OCI-LY1 (cell line): ENCODE measurements around the gene TRAPPC14.

ENCODE experiments used
- H2AFZ ChIP-seq: fragments of 200-600 bp; sonication (generic), shearing (Covaris generic); 2 replicates; pipeline ENCODE4 v1.6.0; 2014; ENCODE audit warnings: antibody characterized with exemption, mild to moderate bottlenecking, low read length
- H3F3A ChIP-seq: fragments of 200-600 bp; sonication (generic), shearing (Covaris generic); 2 replicates; pipeline ENCODE4 v1.6.0; 2014; ENCODE audit warnings: mild to moderate bottlenecking, antibody characterized with exemption, low read length, moderate library complexity; ENCODE audit not compliant: insufficient read depth
- H3K27ac ChIP-seq: fragments of 200-600 bp; sonication (generic); 2 replicates; pipeline ENCODE4 v1.5.1; 2014; ENCODE audit warnings: low read length, mixed run types, mild to moderate bottlenecking, low read depth; ENCODE audit not compliant: poor library complexity, severe bottlenecking
- H3K27me3 ChIP-seq: fragments of 200-600 bp; sonication (generic); 2 replicates; pipeline ENCODE4 v1.6.0; 2014; ENCODE audit warnings: antibody characterized with exemption, mild to moderate bottlenecking, low read length, moderate library complexity; ENCODE audit not compliant: insufficient read depth
- H3K36me3 ChIP-seq: fragments of 200-600 bp; sonication (generic); 2 replicates; pipeline ENCODE4 v1.6.1; 2014; ENCODE audit warnings: mild to moderate bottlenecking, antibody characterized with exemption, low read length, moderate library complexity, mixed read lengths; ENCODE audit not compliant: insufficient read depth
- H3K4me1 ChIP-seq: fragments of 200-600 bp; sonication (generic); 2 replicates; pipeline ENCODE4 v1.5.1; 2014; ENCODE audit warnings: mild to moderate bottlenecking, low read length, moderate library complexity; ENCODE audit not compliant: insufficient read depth, severe bottlenecking
- H3K4me2 ChIP-seq: fragments of 200-600 bp; sonication (generic), shearing (Covaris generic); 2 replicates; pipeline ENCODE4 v1.6.1; 2014; ENCODE audit warnings: low read length
- H3K4me3 ChIP-seq: fragments of 200-600 bp; sonication (generic); 2 replicates; pipeline ENCODE4 v1.5.1; 2014; ENCODE audit warnings: low read length, low read depth, mild to moderate bottlenecking, mixed read lengths; ENCODE audit not compliant: poor library complexity, severe bottlenecking
- H3K79me2 ChIP-seq: fragments of 200-600 bp; shearing (Covaris generic); 2 replicates; pipeline ENCODE4 v1.6.1; 2016; ENCODE audit warnings: mixed run types, low read length, mixed read lengths; ENCODE audit not compliant: insufficient read depth
- H3K9ac ChIP-seq: fragments of 200-600 bp; sonication (generic), shearing (Covaris generic); 2 replicates; pipeline ENCODE4 v1.6.1; 2014; ENCODE audit warnings: mild to moderate bottlenecking, low read length, mixed read lengths
- H3K9me2 ChIP-seq: fragments of 200-600 bp; sonication (generic), shearing (Covaris generic); 2 replicates; pipeline ENCODE4 v1.6.1; 2014; ENCODE audit warnings: low read depth, mild to moderate bottlenecking, low read length, mixed read lengths
- H3K9me3 ChIP-seq: fragments of 200-600 bp; shearing (Covaris generic); 2 replicates; pipeline ENCODE4 v1.6.1; 2014; ENCODE audit warnings: low read length, mixed read lengths
- H4K20me1 ChIP-seq: fragments of 200-600 bp; sonication (generic), shearing (Covaris generic); 2 replicates; pipeline ENCODE4 v1.6.0; 2016; ENCODE audit warnings: mild to moderate bottlenecking, low read length; ENCODE audit not compliant: insufficient read depth
- EZH2 ChIP-seq: fragments of 200-600 bp; sonication (generic), shearing (Covaris generic); IDR thresholded peaks from 2 replicates; pipeline ENCODE4 v1.8.0; 2017; ENCODE audit warnings: borderline replicate concordance, mixed run types, mild to moderate bottlenecking, antibody characterized with exemption, low read length, moderate library complexity, mixed read lengths
- TF ChIP-seq, protein P1 (sequence below): fragments of 200-600 bp; sonication (generic), shearing (Covaris generic); IDR thresholded peaks from 2 replicates; pipeline ENCODE4 v1.5.1; 2017; ENCODE audit warnings: mild to moderate bottlenecking, antibody characterized with exemption, low read length, moderate library complexity, mixed read lengths

The TRAPPC14 gene

DNA sequence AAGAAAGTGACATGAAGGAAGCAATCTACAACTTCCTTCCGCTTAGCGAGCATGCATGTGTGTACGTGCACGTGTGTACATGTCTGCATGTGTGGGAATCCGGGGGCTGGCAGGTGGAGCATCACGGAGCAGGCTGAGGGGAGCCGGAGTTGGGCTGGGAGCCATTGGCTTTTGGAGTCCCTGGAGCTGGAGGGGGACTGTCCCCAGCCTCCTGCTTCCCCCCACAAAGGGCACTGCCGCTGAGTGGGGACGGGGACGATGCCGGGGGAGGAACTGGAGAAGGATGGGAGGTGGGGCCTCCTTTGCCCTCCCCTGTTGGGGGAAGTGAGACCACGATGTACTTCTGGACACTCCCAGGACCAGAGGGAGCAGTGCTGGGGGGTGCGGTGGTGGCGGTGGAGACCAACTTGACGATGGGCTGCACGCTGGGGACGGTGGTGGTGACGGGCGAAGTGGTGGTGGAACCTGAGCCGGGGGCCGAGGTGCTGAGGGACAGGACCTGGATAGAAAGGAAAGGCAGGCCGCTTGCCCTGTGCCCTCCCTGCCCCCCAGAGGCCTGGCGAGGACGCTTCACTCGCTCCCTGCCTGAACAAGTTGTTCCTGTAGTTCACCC is 51.3 kb downstream of the TRAPPC14 start:
- Histone ChIP-seq H3K9me3 (no peaks in the 10 kb centered on the region), H3K4me3 (no peak overlapping the region), H3K9me2 (no peaks in the 10 kb centered on the region), H3K27ac (no peak overlapping the region), H2AFZ (no peak overlapping the region), H3K4me1 (peaks cover 16% of the 10 kb centered on the region), H3K4me2 (no peak overlapping the region), H3K9ac (no peak overlapping the region), H3K79me2 (no peaks in the 10 kb centered on the region), H3K27me3 (no peaks in the 10 kb centered on the region), H3F3A (no peaks in the 10 kb centered on the region), H3K36me3 (peaks cover 69% of the 10 kb centered on the region), H4K20me1 (no peaks in the 10 kb centered on the region)
- TF ChIP-seq EZH2, result no peak
- TF ChIP-seq, protein P1, sequence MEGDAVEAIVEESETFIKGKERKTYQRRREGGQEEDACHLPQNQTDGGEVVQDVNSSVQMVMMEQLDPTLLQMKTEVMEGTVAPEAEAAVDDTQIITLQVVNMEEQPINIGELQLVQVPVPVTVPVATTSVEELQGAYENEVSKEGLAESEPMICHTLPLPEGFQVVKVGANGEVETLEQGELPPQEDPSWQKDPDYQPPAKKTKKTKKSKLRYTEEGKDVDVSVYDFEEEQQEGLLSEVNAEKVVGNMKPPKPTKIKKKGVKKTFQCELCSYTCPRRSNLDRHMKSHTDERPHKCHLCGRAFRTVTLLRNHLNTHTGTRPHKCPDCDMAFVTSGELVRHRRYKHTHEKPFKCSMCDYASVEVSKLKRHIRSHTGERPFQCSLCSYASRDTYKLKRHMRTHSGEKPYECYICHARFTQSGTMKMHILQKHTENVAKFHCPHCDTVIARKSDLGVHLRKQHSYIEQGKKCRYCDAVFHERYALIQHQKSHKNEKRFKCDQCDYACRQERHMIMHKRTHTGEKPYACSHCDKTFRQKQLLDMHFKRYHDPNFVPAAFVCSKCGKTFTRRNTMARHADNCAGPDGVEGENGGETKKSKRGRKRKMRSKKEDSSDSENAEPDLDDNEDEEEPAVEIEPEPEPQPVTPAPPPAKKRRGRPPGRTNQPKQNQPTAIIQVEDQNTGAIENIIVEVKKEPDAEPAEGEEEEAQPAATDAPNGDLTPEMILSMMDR, result no peak

DNA sequence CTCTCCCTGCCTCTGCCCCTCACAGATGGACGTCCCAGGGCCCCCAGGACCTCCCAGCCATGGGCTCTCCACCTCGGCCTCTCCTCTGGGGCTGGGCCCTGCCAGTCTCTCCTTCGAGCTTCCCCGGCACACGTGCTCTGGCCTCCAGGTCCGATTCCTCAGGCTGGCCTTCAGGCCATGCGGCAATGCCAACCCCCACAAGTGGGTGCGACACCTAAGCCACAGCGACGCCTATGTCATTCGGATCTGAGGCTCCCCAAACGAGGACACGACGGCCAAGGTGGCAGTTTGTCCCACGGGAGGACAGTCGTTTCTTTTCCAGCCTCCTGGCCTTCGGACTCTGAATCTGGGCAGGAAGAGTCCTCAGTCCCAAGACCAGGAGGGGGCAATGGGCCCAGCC is 51.9 kb downstream of the TRAPPC14 start:
- Histone ChIP-seq H3K9me2 (no peaks in the 10 kb centered on the region), H3K27ac (no peak overlapping the region), H3K36me3 (peaks cover 63% of the 10 kb centered on the region), H4K20me1 (no peaks in the 10 kb centered on the region), H3K9me3 (no peaks in the 10 kb centered on the region), H3K9ac (no peak overlapping the region), H3K79me2 (no peaks in the 10 kb centered on the region), H3K4me3 (no peak overlapping the region), H2AFZ (no peak overlapping the region), H3F3A (no peaks in the 10 kb centered on the region), H3K4me2 (no peak overlapping the region), H3K27me3 (no peaks in the 10 kb centered on the region), H3K4me1 (peaks cover 18% of the 10 kb centered on the region)
- TF ChIP-seq, protein P1, result no peak
- TF ChIP-seq EZH2, result no peak

DNA sequence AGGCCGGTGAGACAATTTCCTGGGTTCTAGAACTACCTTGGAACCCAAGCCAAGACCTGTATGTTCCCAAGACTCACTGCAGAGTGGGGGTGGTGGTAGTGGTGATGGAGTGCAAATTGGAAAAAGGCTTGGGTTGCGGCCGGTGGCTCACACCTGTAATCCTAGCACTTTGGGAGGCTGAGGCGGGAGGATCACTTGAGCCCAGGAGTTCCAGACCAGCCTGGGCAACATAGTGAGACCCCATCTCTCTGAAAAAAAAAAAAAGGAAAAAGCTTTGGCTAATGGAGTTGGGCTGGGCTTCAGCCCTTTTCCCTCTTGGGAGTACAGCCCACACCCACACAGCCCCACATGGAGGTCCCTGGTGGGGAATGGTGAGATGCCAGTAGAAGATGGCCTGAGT is 53.0 kb downstream of the TRAPPC14 start:
- TF ChIP-seq, protein P1, result no peak
- TF ChIP-seq EZH2, result no peak
- Histone ChIP-seq H2AFZ (no peak overlapping the region), H3K9me2 (no peaks in the 10 kb centered on the region), H3K9me3 (no peaks in the 10 kb centered on the region), H3K9ac (no peak overlapping the region), H3K4me3 (no peak overlapping the region), H3K4me1 (peaks cover 18% of the 10 kb centered on the region), H3K79me2 (no peaks in the 10 kb centered on the region), H3K27ac (no peak overlapping the region), H3F3A (no peaks in the 10 kb centered on the region), H3K36me3 (peaks cover 56% of the 10 kb centered on the region), H3K4me2 (no peak overlapping the region), H3K27me3 (no peaks in the 10 kb centered on the region), H4K20me1 (no peaks in the 10 kb centered on the region)
